NT2/D1 (cell line): Measurements from ENCODE around the gene CDK19.

Source experiments
- SUZ12 ChIP-seq: IDR thresholded peaks from 2 replicates; pipeline ENCODE4 v1.6.1; 2011; ENCODE audit not compliant: insufficient read length, insufficient read depth; ENCODE audit errors: extremely low read depth
- YY1 ChIP-seq: IDR thresholded peaks from 2 replicates; pipeline ENCODE4 v1.6.1; 2011; ENCODE audit not compliant: insufficient read length, insufficient read depth
- ZNF274 ChIP-seq: IDR thresholded peaks from 2 replicates; pipeline ENCODE4 v1.6.1; 2011; ENCODE audit warnings: mild to moderate bottlenecking, low read depth, low read length

DNA sequence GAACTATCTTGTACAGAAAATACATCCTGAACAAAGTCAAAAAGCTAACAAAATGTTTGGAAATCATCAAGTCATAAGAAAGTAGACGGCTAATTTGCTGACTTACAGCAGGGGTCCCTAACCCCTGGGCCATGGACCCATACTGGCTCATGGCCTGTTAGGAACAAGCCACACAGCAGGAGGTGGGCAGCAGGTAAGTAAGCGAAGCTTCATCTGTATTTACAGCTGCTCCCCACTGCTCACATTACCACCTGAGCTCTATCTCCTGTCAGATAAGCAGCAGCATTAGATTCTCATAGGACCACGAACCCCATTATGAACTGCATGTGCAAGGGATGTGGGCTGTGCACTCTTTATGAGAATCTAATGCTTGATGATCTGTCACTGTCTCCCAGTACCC is 115.5 kb downstream of the CDK19 start:
- TF ChIP-seq SUZ12 (no peak), YY1 (no peak), ZNF274 (no peak)
